T-helper 9 cell (primary cell): ENCODE measurements around the gene GABBR2.

ENCODE experiments used
- DNase-seq: peaks from one replicate; pipeline ENCODE4 v3.0.0-alpha.2; 2020

The GABBR2 gene

GRCh38 chr9:98364086-98364485, 344.6 kb downstream of the GABBR2 start:
- DNase-seq, result no peak

GRCh38 chr9:98363644-98364043, 345.1 kb downstream of the GABBR2 start:
- no peak for DNase-seq

GRCh38 chr9:98362624-98363252, 346.0 kb downstream of the GABBR2 start:
- no peak for DNase-seq

- no peak for DNase-seq
Measured at GRCh38 chr9:98361645-98362044, 347.1 kb downstream of the GABBR2 start.

- DNase-seq, result no peak
Measured at GRCh38 chr9:98360176-98360708, 348.5 kb downstream of the GABBR2 start.

- DNase-seq, result no peak
Measured at GRCh38 chr9:98359569-98359968, 349.2 kb downstream of the GABBR2 start.

GRCh38 chr9:98357921-98358535, 350.7 kb downstream of the GABBR2 start:
- DNase-seq, result no peak

GRCh38 chr9:98356953-98357690, 351.6 kb downstream of the GABBR2 start:
- DNase-seq, result no peak

GRCh38 chr9:98356326-98356725, 352.4 kb downstream of the GABBR2 start:
- DNase-seq, result no peak

GRCh38 chr9:98351370-98351769, 357.4 kb downstream of the GABBR2 start:
- DNase-seq, result no peak

GRCh38 chr9:98347642-98348041, 361.1 kb downstream of the GABBR2 start:
- DNase-seq, result no peak

GRCh38 chr9:98345011-98345410, 363.7 kb downstream of the GABBR2 start:
- no peak for DNase-seq

- DNase-seq, result no peak
Measured at GRCh38 chr9:98344581-98344980, 364.2 kb downstream of the GABBR2 start.

GRCh38 chr9:98342820-98343210, 365.9 kb downstream of the GABBR2 start:
- DNase-seq, result no peak

- no peak for DNase-seq
Measured at GRCh38 chr9:98342098-98342819, 366.5 kb downstream of the GABBR2 start.

GRCh38 chr9:98341157-98342097, 367.3 kb downstream of the GABBR2 start:
- no peak for DNase-seq

GRCh38 chr9:98339987-98340800, 368.5 kb downstream of the GABBR2 start:
- no peak for DNase-seq

- DNase-seq, result no peak
Measured at GRCh38 chr9:98335661-98336060, 373.1 kb downstream of the GABBR2 start.

- no peak for DNase-seq
Measured at GRCh38 chr9:98334796-98335195, 373.9 kb downstream of the GABBR2 start.

GRCh38 chr9:98333703-98334582, 374.8 kb downstream of the GABBR2 start:
- DNase-seq, result no peak
